Measurements from ENCODE around the gene SSRP1.

DNA sequence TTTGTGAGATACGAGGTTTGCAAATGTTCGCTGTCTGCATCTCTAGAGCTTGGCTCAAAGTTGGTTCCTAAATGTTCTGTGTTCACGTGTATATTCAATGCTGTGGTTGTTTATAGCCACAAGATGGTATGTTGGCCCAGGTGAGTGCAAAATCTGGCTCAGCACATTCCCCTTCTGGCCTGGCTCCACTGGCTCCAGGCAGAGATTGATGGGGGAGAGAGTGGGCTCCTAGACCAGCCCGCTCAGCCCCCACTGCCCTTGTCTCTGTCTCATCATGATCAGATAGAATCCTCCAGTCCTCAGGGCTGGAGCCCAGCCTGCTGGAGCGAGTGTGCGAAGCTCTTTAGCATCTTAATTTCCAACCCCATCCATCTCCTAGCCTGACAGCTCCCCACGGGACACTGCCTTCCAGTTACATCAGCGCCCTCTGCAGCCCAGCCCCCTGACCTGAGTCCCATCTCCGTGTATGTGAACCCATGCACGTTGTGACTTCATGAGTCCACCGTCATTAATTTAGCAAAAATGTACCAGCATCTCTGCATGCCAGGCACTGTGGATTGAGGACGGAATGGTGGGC, 4.4 kb upstream of the SSRP1 start:
- TF ChIP-seq, protein P1, sequence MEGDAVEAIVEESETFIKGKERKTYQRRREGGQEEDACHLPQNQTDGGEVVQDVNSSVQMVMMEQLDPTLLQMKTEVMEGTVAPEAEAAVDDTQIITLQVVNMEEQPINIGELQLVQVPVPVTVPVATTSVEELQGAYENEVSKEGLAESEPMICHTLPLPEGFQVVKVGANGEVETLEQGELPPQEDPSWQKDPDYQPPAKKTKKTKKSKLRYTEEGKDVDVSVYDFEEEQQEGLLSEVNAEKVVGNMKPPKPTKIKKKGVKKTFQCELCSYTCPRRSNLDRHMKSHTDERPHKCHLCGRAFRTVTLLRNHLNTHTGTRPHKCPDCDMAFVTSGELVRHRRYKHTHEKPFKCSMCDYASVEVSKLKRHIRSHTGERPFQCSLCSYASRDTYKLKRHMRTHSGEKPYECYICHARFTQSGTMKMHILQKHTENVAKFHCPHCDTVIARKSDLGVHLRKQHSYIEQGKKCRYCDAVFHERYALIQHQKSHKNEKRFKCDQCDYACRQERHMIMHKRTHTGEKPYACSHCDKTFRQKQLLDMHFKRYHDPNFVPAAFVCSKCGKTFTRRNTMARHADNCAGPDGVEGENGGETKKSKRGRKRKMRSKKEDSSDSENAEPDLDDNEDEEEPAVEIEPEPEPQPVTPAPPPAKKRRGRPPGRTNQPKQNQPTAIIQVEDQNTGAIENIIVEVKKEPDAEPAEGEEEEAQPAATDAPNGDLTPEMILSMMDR (IDR thresholded peaks at IDR 0.05): no peak
- TF ChIP-seq EP300 (IDR thresholded peaks at IDR 0.05) (no peak), POLR2A (IDR thresholded peaks at IDR 0.05) (no peak)

All from tibial nerve (tissue), 4 donors.